ENCODE measurements around the gene STAG1. TPM values are rescaled to one million over a fixed set of nuclear protein-coding genes. Genes with fewer than 3 reads are reported as not detected.

Gene STAG1
- total and polyA plus RNA-seq, 4 donors: 4.6 to 28.0 (median 16.6) TPM

- Histone ChIP-seq H3K36me3 (ENCODE audit: control insufficient read depth in 4 of 4, insufficient read depth in 3 of 4, low read depth in 1 of 4, low read length in 3 of 4) (peaks cover 0 to 2% (median under 1%) of the 10 kb centered on the region in 4 donors), H3K9ac (ENCODE audit: low read depth in 1 of 2, low read length in 2 of 2) (no peak overlapping the region), H3K9me3 (ENCODE audit: control insufficient read depth in 4 of 4, low read length in 3 of 4) (no peaks in the 10 kb centered on the region), H3K27me3 (ENCODE audit: control insufficient read depth in 4 of 4, insufficient read depth in 4 of 4, low read length in 3 of 4) (no peaks in the 10 kb centered on the region), H3K4me3 (ENCODE audit: low read depth in 1 of 3, low read length in 3 of 3) (no peak overlapping the region), H3K4me1 (ENCODE audit: control insufficient read depth in 4 of 4, insufficient read depth in 4 of 4, low read length in 3 of 4) (peaks cover 2 to 20% (median 14%) of the 10 kb centered on the region in 4 donors), H3K27ac (ENCODE audit: low read depth in 1 of 2, low read length in 2 of 2) (peak overlapping the region; percentile 31 to 43)
- TF ChIP-seq FOXA2 (IDR thresholded peaks at IDR 0.05) (no peak), CTCF (IDR thresholded peaks at IDR 0.05; ENCODE audit: low read depth, low read length, missing input control) (no peak), SP1 (IDR thresholded peaks at IDR 0.05) (no peak), RXRA (IDR thresholded peaks at IDR 0.05) (no peak), HNF4G (IDR thresholded peaks at IDR 0.05) (no peak), EGR1 (IDR thresholded peaks at IDR 0.05; ENCODE audit: low read depth in 2 of 2) (no peak), REST (IDR thresholded peaks at IDR 0.05) (no peak), YY1 (IDR thresholded peaks at IDR 0.05) (no peak), RAD21 (IDR thresholded peaks at IDR 0.05) (no peak)
- DNase-seq (ENCODE audit: low spot score): no peak
- 78% methylated on average over 3 of the region's 3 CpGs for WGBS
Measured at GRCh38 chr3:136624371-136624770, 127.8 kb downstream of the STAG1 start.

GRCh38 chr3:136621628-136622027 lies 130.6 kb downstream of the STAG1 start:
- H3K4me3 ChIP-seq (ENCODE audit: low read depth in 1 of 3, low read length in 3 of 3): no peak overlapping the region
- H3K4me1 ChIP-seq (ENCODE audit: control insufficient read depth in 4 of 4, insufficient read depth in 4 of 4, low read length in 3 of 4): peaks cover 2 to 17% (median 12%) of the 10 kb centered on the region in 4 donors
- H3K9ac ChIP-seq (ENCODE audit: low read depth in 1 of 2, low read length in 2 of 2): no peak overlapping the region
- TF ChIP-seq ATF3 (IDR thresholded peaks at IDR 0.05) (no peak), EGR1 (IDR thresholded peaks at IDR 0.05; ENCODE audit: low read depth in 2 of 2) (no peak), RAD21 (IDR thresholded peaks at IDR 0.05) (no peak), TAF1 (conservative IDR thresholded peaks at IDR 0.05) (no peak), CTCF (IDR thresholded peaks at IDR 0.05; ENCODE audit: low read depth, low read length, missing input control) (no peak), JUND (IDR thresholded peaks at IDR 0.05) (no peak), GABPA (IDR thresholded peaks at IDR 0.05 in 1 of 2, conservative IDR thresholded peaks at IDR 0.05 in 1 of 2) (no peak), MAX (IDR thresholded peaks at IDR 0.05) (no peak), ZBTB33 (IDR thresholded peaks at IDR 0.05) (no peak), FOXA1 (IDR thresholded peaks at IDR 0.05) (no peak), HNF4A (conservative IDR thresholded peaks at IDR 0.05) (no peak), FOXA2 (IDR thresholded peaks at IDR 0.05) (no peak), SP1 (IDR thresholded peaks at IDR 0.05) (no peak), RXRA (IDR thresholded peaks at IDR 0.05) (no peak)
- H3K36me3 ChIP-seq (ENCODE audit: control insufficient read depth in 4 of 4, insufficient read depth in 3 of 4, low read depth in 1 of 4, low read length in 3 of 4): peaks cover 0 to 6% (median under 1%) of the 10 kb centered on the region in 4 donors
- WGBS: 88% methylated on average over 2 of the region's 2 CpGs
- no peak overlapping the region for H3K27ac ChIP-seq (ENCODE audit: low read depth in 1 of 2, low read length in 2 of 2)
- no peak for DNase-seq (ENCODE audit: low spot score)
- no peaks in the 10 kb centered on the region for H3K9me3 ChIP-seq (ENCODE audit: control insufficient read depth in 4 of 4, low read length in 3 of 4)
- no peaks in the 10 kb centered on the region for H3K27me3 ChIP-seq (ENCODE audit: control insufficient read depth in 4 of 4, insufficient read depth in 4 of 4, low read length in 3 of 4)
